Erythroblast (primary cell): ENCODE measurements around the gene PLXNA3.

ENCODE experiments used
- GATA1 ChIP-seq: IDR thresholded peaks from 2 replicates; pipeline ENCODE4 v1.6.1; 2011; ENCODE audit warnings: low read depth, mild to moderate bottlenecking, control low read depth, low read length, moderate library complexity
- POLR2A ChIP-seq: IDR thresholded peaks from 2 replicates; pipeline ENCODE4 v1.6.1; 2011; ENCODE audit warnings: mild to moderate bottlenecking, low read length

- no peak for TF ChIP-seq POLR2A
- no peak for TF ChIP-seq GATA1
Measured at GRCh38 chrX:154470914-154471568, 13.0 kb downstream of the PLXNA3 start.
